Tibial artery (tissue), 4 donors: ENCODE results near the gene TLCD2.
"Not testable (repeated sequence)": the region's sequence is repeated elsewhere in the genome, so short reads cannot be mapped to it uniquely, and the experiment has no call there.

ENCODE experiments used
- DNase-seq, 2 donors: peaks; one replicate each; pipeline ENCODE4 v3.0.0-alpha.2; 2019
- H3K27ac ChIP-seq, 2 donors: fragments of 200-600 bp; sonication (generic) in 1 of 2; 1 replicate in 1 of 2; 2 replicates in 1 of 2; pipeline ENCODE4 v1.5.1; 2018 to 2019; ENCODE audit warnings: mild to moderate bottlenecking in 1 of 2
- H3K27me3 ChIP-seq, 2 donors: fragments of 200-600 bp; sonication (generic) in 1 of 2; one replicate each; pipeline versions ENCODE4 v1.5.1 to v1.6.0; 2016 to 2019
- H3K36me3 ChIP-seq, 3 donors: fragments of 200-600 bp; sonication (generic) in 2 of 3; one replicate each; pipeline ENCODE4 v1.5.1; 2016 to 2019; ENCODE audit warnings: mild to moderate bottlenecking in 2 of 3
- H3K4me1 ChIP-seq, 4 donors: fragments of 200-600 bp; sonication (generic) in 2 of 4; 1 replicate in 3 of 4; 2 replicates in 1 of 4; pipeline ENCODE4 v1.5.1; 2016 to 2019
- H3K4me3 ChIP-seq, 2 donors: fragments of 200-600 bp; sonication (generic) in 1 of 2; 1 replicate in 1 of 2; 2 replicates in 1 of 2; pipeline ENCODE4 v1.5.1; 2018 to 2019; ENCODE audit warnings: mild to moderate bottlenecking in 2 of 2
- H3K9me3 ChIP-seq, 3 donors: fragments of 200-600 bp; sonication (generic) in 1 of 3; one replicate each; pipeline ENCODE4 v1.5.1; 2016 to 2019
- intact Hi-C: fragments of 100-400 bp; cut with DNase I; formaldehyde crosslinking; loops from one replicate; pipeline ENCODE4 v1.15.0; 2023; ENCODE audit warnings: low total_unique reads
- TF ChIP-seq, protein P1 (sequence below), 2 experiments: fragments of 200-600 bp in 1 of 2; fragments of 450-650 bp in 1 of 2; IDR thresholded peaks; one replicate each; pipeline ENCODE4 v1.5.1; 2017 to 2019; ENCODE audit warnings: antibody characterized with exemption in 2 of 2, mild to moderate bottlenecking in 1 of 2, moderate library complexity in 1 of 2

The TLCD2 gene

DNA sequence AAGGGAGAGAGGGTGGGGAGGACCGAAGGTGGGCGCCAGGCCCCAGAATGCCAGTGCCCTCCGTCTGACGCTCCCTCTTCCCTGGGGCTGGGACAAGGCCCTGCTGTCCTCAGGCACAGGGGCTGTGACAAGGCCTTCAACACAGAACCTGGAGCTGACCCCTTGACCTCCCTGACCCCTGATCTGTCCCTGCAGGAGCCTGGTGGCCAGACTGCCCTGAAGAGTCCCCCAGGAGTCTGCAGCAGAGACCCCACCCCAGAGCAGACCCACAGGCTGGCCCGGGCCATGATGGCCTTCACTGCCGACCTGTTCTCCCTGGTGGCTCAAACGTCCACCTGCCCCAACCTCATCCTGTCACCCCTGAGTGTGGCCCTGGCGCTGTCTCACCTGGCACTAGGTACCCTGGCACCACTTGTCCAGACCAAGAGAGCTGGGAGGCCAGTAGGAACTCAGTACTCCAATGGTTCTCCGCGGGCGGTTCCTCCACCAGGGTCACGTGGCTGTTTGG, 35.4 kb upstream of the TLCD2 start:
- H3K27me3 ChIP-seq, result no peaks in the 10 kb centered on the region
- intact Hi-C loops, result no loop called here
- H3K27ac ChIP-seq, result no peak overlapping the region
- TF ChIP-seq, protein P1, sequence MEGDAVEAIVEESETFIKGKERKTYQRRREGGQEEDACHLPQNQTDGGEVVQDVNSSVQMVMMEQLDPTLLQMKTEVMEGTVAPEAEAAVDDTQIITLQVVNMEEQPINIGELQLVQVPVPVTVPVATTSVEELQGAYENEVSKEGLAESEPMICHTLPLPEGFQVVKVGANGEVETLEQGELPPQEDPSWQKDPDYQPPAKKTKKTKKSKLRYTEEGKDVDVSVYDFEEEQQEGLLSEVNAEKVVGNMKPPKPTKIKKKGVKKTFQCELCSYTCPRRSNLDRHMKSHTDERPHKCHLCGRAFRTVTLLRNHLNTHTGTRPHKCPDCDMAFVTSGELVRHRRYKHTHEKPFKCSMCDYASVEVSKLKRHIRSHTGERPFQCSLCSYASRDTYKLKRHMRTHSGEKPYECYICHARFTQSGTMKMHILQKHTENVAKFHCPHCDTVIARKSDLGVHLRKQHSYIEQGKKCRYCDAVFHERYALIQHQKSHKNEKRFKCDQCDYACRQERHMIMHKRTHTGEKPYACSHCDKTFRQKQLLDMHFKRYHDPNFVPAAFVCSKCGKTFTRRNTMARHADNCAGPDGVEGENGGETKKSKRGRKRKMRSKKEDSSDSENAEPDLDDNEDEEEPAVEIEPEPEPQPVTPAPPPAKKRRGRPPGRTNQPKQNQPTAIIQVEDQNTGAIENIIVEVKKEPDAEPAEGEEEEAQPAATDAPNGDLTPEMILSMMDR (IDR thresholded peaks at IDR 0.05), result no peak
- no peaks in the 10 kb centered on the region for H3K4me1 ChIP-seq
- H3K4me3 ChIP-seq, result no peak overlapping the region
- no peaks in the 10 kb centered on the region for H3K9me3 ChIP-seq
- DNase-seq, result no peak
- no peaks in the 10 kb centered on the region for H3K36me3 ChIP-seq

DNA sequence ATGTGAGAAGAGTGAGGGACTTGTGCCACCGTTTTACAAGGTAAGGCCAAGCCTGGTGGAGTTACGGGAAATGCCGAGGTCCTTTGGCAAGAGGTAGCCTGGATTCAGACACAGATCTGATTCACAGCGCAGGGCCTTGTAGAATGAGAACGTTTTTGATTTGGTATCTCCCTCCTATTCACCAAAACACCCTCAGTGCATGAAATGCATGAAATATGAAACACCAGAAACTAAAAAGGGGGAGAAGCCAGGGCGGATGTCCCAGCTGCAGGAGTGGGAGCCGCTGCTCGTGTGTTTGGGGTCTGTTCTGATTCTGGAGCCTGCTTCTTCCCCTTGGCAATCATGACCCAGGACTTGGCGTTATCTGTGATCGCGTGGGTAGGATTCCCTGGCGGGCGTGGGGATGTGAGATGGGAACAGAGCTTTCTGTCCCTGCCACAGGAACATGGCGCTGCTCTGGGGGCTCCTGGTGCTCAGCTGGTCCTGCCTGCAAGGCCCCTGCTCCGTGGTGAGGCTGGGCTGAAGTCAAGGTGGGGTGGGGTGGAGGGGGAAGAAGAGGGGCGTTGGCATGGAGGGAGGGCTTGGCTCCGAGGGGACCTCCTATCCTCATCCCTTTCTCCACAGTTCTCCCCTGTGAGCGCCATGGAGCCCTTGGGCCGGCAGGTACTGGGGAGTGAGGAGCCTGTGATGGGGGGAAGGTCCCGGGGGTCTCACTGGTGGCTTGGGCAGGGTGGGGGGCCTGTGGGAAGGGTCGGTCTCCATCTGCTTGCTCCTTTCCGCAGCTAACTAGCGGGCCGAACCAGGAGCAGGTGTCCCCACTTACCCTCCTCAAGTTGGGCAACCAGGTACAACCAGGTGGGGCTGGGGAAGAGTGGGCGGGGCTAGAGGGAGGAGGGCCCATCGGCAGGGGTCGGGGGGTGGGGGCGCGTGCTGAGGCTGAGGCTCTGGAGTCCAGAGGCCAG, 34.7 kb upstream of the TLCD2 start:
- no peaks in the 10 kb centered on the region for H3K9me3 ChIP-seq
- no peak for DNase-seq
- no peaks in the 10 kb centered on the region for H3K4me1 ChIP-seq
- H3K4me3 ChIP-seq, result no peak overlapping the region
- no peak overlapping the region for H3K27ac ChIP-seq
- intact Hi-C loops, result no loop called here
- no peaks in the 10 kb centered on the region for H3K36me3 ChIP-seq
- TF ChIP-seq, protein P1 (IDR thresholded peaks at IDR 0.05), result no peak
- H3K27me3 ChIP-seq, result no peaks in the 10 kb centered on the region

DNA sequence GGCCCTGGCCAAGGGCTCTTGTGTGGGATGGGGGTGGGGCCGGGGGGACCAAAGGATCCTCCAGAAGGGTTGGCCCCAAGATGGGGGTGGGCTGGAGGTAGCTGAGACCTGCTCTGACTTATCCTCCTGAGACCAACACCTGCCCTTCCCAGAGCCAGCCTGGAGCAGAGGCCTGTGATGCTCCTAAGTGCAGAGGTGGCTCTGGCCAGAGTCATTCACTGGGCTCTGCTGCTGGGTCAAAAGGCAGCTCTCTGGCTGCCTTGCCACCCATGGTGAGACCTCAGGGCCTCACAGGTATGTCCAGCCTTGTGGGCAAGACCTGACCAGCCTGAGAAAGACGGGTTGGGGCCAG, 32.9 kb upstream of the TLCD2 start:
- no peak for DNase-seq
- Histone ChIP-seq H3K27ac (no peak overlapping the region), H3K9me3 (no peaks in the 10 kb centered on the region), H3K4me3 (no peak overlapping the region), H3K27me3 (no peaks in the 10 kb centered on the region), H3K4me1 (no peaks in the 10 kb centered on the region), H3K36me3 (peaks cover 0 to 5% (median 0%) of the 10 kb centered on the region in 3 donors)
- intact Hi-C loops, result no loop called here
- TF ChIP-seq, protein P1 (IDR thresholded peaks at IDR 0.05), result no peak

DNA sequence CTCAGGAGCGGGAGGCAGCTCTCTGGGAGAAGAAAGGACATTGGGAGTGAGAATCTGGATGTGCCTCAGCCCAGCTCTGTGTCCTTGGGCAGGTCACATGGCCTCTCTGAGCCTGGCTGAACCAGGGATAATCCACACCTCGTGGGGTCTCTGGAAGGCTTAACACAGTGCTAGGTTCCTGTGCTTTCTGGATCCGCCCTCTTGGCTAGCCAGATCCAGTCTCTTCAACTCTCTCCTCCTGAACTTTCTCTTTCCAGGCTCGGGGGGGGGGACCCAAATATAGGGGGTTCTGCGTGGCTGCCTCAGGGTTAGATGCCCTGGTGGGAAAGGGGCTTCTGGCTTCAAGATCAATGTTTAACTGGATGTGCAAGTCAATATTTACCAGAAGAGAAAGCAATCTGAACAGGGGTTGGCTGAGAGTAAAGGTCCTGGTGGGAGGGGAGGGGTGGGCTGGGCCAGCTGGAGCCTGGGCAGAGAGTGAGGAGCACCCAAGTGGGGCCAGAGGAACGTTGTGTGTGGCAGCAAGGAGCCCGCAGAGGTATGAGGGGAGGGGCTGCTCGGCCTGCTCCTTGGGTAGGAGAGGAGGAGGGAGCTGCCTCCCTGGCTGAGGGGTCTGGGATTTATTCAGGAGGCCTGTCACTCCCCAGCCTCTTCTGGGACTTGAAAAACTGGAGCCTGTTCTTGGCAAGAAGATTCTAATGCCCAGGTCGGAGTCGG, 32.4 kb upstream of the TLCD2 start, which contains the start of gene SERPINF2:
Gene SERPINF2, plus strand, starts transcription at position 501 of the 717 bp plus-strand sequence. CDS start 2,125 bp downstream, outside the sequence.
- Histone ChIP-seq H3K27me3 (no peaks in the 10 kb centered on the region), H3K9me3 (no peaks in the 10 kb centered on the region), H3K36me3 (peaks cover 2 to 10% (median 4%) of the 10 kb centered on the region in 3 donors), H3K4me3 (no peak within 1 kb of the TSS), H3K27ac (no peak within 1 kb of the TSS), H3K4me1 (no peaks in the 10 kb centered on the region)
- TF ChIP-seq, protein P1 (IDR thresholded peaks at IDR 0.05), result no peak
- intact Hi-C loops, result no loop called here
- no peak for DNase-seq

DNA sequence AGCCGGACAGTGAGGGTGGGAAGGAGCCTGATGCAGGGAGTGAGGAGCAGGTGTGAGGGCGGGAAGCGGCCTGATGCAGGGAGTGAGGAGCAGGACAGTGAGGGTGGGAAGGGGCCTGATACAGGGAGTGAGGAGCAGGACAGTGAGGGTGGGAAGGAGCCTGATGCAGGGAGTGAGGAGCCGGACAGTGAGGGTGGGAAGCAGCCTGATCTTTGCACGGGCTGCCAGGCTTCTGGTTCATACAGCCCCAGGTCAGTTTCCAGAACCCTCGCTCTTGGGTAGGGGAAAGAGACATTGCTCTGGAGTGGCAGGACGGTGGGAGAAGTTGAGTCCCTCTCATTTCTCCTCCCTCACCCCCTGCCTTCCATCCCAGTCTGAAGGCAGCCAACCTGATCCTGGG, 31.7 kb upstream of the TLCD2 start:
- H3K4me1 ChIP-seq, intact Hi-C loops, H3K4me3 ChIP-seq, H3K27me3 ChIP-seq, H3K9me3 ChIP-seq, DNase-seq, H3K27ac ChIP-seq: not testable (repeated sequence)
- H3K36me3 ChIP-seq, result peaks cover 8 to 16% (median 8%) of the 10 kb centered on the region in 3 donors
